Karpas-422 (cell line): ENCODE measurements around the gene ZNF445. TPM values are rescaled to one million over a fixed set of nuclear protein-coding genes. Genes with fewer than 3 reads are reported as not detected.

Source experiments
- DNase-seq: peaks from one replicate; pipeline ENCODE4 v3.0.0-alpha.2; 2015
- H2AFZ ChIP-seq: fragments of 200-600 bp; sonication (generic); 2 replicates; pipeline ENCODE4 v1.6.1; 2014; ENCODE audit warnings: antibody characterized with exemption, low read length, mixed read lengths
- H3K27ac ChIP-seq: fragments of 200-600 bp; sonication (generic); 2 replicates; pipeline ENCODE4 v1.5.1; 2014; ENCODE audit warnings: mild to moderate bottlenecking, low read length, moderate library complexity
- H3K27me3 ChIP-seq: fragments of 200-600 bp; sonication (generic); 2 replicates; pipeline ENCODE4 v1.6.1; 2014; ENCODE audit warnings: low read length, mixed read lengths
- H3K36me3 ChIP-seq: fragments of 200-600 bp; sonication (generic); 2 replicates; pipeline ENCODE4 v1.6.1; 2014; ENCODE audit warnings: low read length, mixed read lengths; ENCODE audit not compliant: insufficient read depth
- H3K4me1 ChIP-seq: fragments of 200-600 bp; sonication (generic); 2 replicates; pipeline ENCODE4 v1.6.1; 2014; ENCODE audit warnings: mild to moderate bottlenecking, low read length, mixed read lengths
- H3K4me2 ChIP-seq: fragments of 200-600 bp; sonication (generic); 2 replicates; pipeline ENCODE4 v1.6.1; 2014; ENCODE audit warnings: low read length, low read depth, mild to moderate bottlenecking; ENCODE audit not compliant: poor library complexity, severe bottlenecking
- H3K4me3 ChIP-seq: fragments of 200-600 bp; sonication (generic); 2 replicates; pipeline ENCODE4 v1.5.1; 2014; ENCODE audit warnings: mild to moderate bottlenecking, antibody characterized with exemption, low read length, mixed read lengths
- H3K79me2 ChIP-seq: fragments of 200-600 bp; sonication (generic); 2 replicates; pipeline ENCODE4 v1.6.1; 2014; ENCODE audit warnings: mild to moderate bottlenecking, low read length, mixed read lengths
- H3K9ac ChIP-seq: fragments of 200-600 bp; sonication (generic); 2 replicates; pipeline ENCODE4 v1.6.0; 2014; ENCODE audit warnings: low read length
- H3K9me2 ChIP-seq: fragments of 200-600 bp; sonication (generic), shearing (Covaris generic); replicated peaks from 2 replicates; pipeline ENCODE4 v1.6.0; 2014; ENCODE audit warnings: mild to moderate bottlenecking, low read length, moderate library complexity; ENCODE audit not compliant: insufficient read depth
- H3K9me3 ChIP-seq: fragments of 300-700, 200-600 bp; sonication (generic); 2 replicates; pipeline ENCODE4 v1.6.1; 2014; ENCODE audit warnings: low read length, mixed read lengths
- H4K20me1 ChIP-seq: fragments of 200-600 bp; sonication (generic); 2 replicates; pipeline ENCODE4 v1.6.1; 2014; ENCODE audit warnings: mild to moderate bottlenecking, antibody characterized with exemption, low read length, low read depth; ENCODE audit not compliant: insufficient read depth
- total RNA-seq: library from RNA; depleted of rRNA; stranded (reverse); fragments of >200 nt; shearing (Covaris generic); gene quantifications from 2 replicates; pipeline ENCODE4 v1.2.3, GENCODE V29; 2014; ENCODE audit warnings: low replicate concordance

Gene ZNF445
- total RNA-seq, 1 experiment from 2014 or later, result 9.8 TPM

GRCh38 chr3:44499149-44499898 lies 21.9 kb upstream of the ZNF445 start:
- no peak overlapping the region for H3K4me3 ChIP-seq
- no peak overlapping the region for H3K27ac ChIP-seq
- H3K9me3 ChIP-seq, result peaks cover 32% of the 10 kb centered on the region
- H3K9me2 ChIP-seq, result no peaks in the 10 kb centered on the region
- peaks cover 42% of the 10 kb centered on the region for H3K36me3 ChIP-seq
- H3K4me2 ChIP-seq, result no peak overlapping the region
- H3K9ac ChIP-seq, result no peak overlapping the region
- H3K79me2 ChIP-seq, result peaks cover 13% of the 10 kb centered on the region
- no peaks in the 10 kb centered on the region for H3K27me3 ChIP-seq
- H3K4me1 ChIP-seq, result no peaks in the 10 kb centered on the region
- H4K20me1 ChIP-seq, result no peaks in the 10 kb centered on the region
- DNase-seq, result no peak
- no peak overlapping the region for H2AFZ ChIP-seq

GRCh38 chr3:44495636-44496415 lies 18.4 kb upstream of the ZNF445 start:
- Histone ChIP-seq H3K4me2 (no peak overlapping the region), H3K79me2 (no peaks in the 10 kb centered on the region), H3K4me1 (no peaks in the 10 kb centered on the region), H3K4me3 (no peak overlapping the region), H3K9me2 (no peaks in the 10 kb centered on the region), H3K9me3 (peaks cover 22% of the 10 kb centered on the region), H3K9ac (no peak overlapping the region), H4K20me1 (no peaks in the 10 kb centered on the region), H2AFZ (no peak overlapping the region), H3K36me3 (peaks cover 29% of the 10 kb centered on the region), H3K27me3 (no peaks in the 10 kb centered on the region), H3K27ac (no peak overlapping the region)
- no peak for DNase-seq

GRCh38 chr3:44492496-44492895 lies 15.0 kb upstream of the ZNF445 start:
- no peak overlapping the region for H3K27ac ChIP-seq
- peaks cover 3% of the 10 kb centered on the region for H3K9me3 ChIP-seq
- H3K4me1 ChIP-seq, result no peaks in the 10 kb centered on the region
- no peak for DNase-seq
- H3K4me3 ChIP-seq, result no peak overlapping the region
- no peaks in the 10 kb centered on the region for H3K27me3 ChIP-seq
- peaks cover under 1% of the 10 kb centered on the region for H3K36me3 ChIP-seq
- H2AFZ ChIP-seq, result no peak overlapping the region
- no peaks in the 10 kb centered on the region for H3K79me2 ChIP-seq
- H3K4me2 ChIP-seq, result no peak overlapping the region
- H4K20me1 ChIP-seq, result no peaks in the 10 kb centered on the region
- H3K9ac ChIP-seq, result no peak overlapping the region
- H3K9me2 ChIP-seq, result no peaks in the 10 kb centered on the region

- H2AFZ ChIP-seq, result no peak overlapping the region
- no peaks in the 10 kb centered on the region for H3K36me3 ChIP-seq
- H3K9ac ChIP-seq, result no peak overlapping the region
- no peaks in the 10 kb centered on the region for H3K79me2 ChIP-seq
- H3K27me3 ChIP-seq, result no peaks in the 10 kb centered on the region
- H3K9me2 ChIP-seq, result no peaks in the 10 kb centered on the region
- H4K20me1 ChIP-seq, result no peaks in the 10 kb centered on the region
- H3K4me1 ChIP-seq, result peaks cover 4% of the 10 kb centered on the region
- no peaks in the 10 kb centered on the region for H3K9me3 ChIP-seq
- H3K4me3 ChIP-seq, result no peak overlapping the region
- no peak overlapping the region for H3K27ac ChIP-seq
- H3K4me2 ChIP-seq, result no peak overlapping the region
- DNase-seq, result no peak
Measured at GRCh38 chr3:44482721-44483120, 5.3 kb upstream of the ZNF445 start.

- H3K4me2 ChIP-seq, result no peak overlapping the region
- H3K27ac ChIP-seq, result no peak overlapping the region
- H3K36me3 ChIP-seq, result no peaks in the 10 kb centered on the region
- no peaks in the 10 kb centered on the region for H4K20me1 ChIP-seq
- H3K9me3 ChIP-seq, result no peaks in the 10 kb centered on the region
- no peak overlapping the region for H3K9ac ChIP-seq
- H3K79me2 ChIP-seq, result peaks cover 35% of the 10 kb centered on the region
- no peak overlapping the region for H2AFZ ChIP-seq
- peaks cover 23% of the 10 kb centered on the region for H3K4me1 ChIP-seq
- no peak overlapping the region for H3K4me3 ChIP-seq
- H3K9me2 ChIP-seq, result no peaks in the 10 kb centered on the region
- no peak for DNase-seq
- H3K27me3 ChIP-seq, result no peaks in the 10 kb centered on the region
Measured at GRCh38 chr3:44478606-44479094, 1.2 kb upstream of the ZNF445 start.

- Histone ChIP-seq H3K4me2 (peak overlapping the region; percentile 93), H3K79me2 (peaks cover 40% of the 10 kb centered on the region), H3K27me3 (no peaks in the 10 kb centered on the region), H2AFZ (peak overlapping the region; percentile 94), H4K20me1 (no peaks in the 10 kb centered on the region), H3K36me3 (no peaks in the 10 kb centered on the region), H3K9me2 (no peaks in the 10 kb centered on the region), H3K27ac (no peak overlapping the region), H3K4me1 (peaks cover 26% of the 10 kb centered on the region), H3K9ac (peak overlapping the region; percentile 72), H3K4me3 (peak overlapping the region; percentile 67), H3K9me3 (no peaks in the 10 kb centered on the region)
- DNase-seq, result no peak
Measured at GRCh38 chr3:44478055-44478468, 592 bp upstream of the ZNF445 start.

GRCh38 chr3:44476963-44477311 lies 533 bp downstream of the ZNF445 start:
- no peaks in the 10 kb centered on the region for H3K27me3 ChIP-seq
- peak overlapping the region; percentile 67 for H3K4me3 ChIP-seq
- H3K9me3 ChIP-seq, result no peaks in the 10 kb centered on the region
- H3K79me2 ChIP-seq, result peaks cover 51% of the 10 kb centered on the region
- peak overlapping the region; percentile 93 for H3K4me2 ChIP-seq
- H3K9me2 ChIP-seq, result no peaks in the 10 kb centered on the region
- H3K27ac ChIP-seq, result no peak overlapping the region
- H3K9ac ChIP-seq, result peak overlapping the region; percentile 72
- peaks cover 38% of the 10 kb centered on the region for H3K4me1 ChIP-seq
- no peaks in the 10 kb centered on the region for H3K36me3 ChIP-seq
- no peak for DNase-seq
- H2AFZ ChIP-seq, result peak overlapping the region; percentile 24; the same call in 1 of the 2 replicates
- H4K20me1 ChIP-seq, result no peaks in the 10 kb centered on the region

- H3K27ac ChIP-seq, result peak overlapping the region; percentile 14; the same call in 1 of the 2 replicates
- H3K79me2 ChIP-seq, result peaks cover 58% of the 10 kb centered on the region
- H3K4me3 ChIP-seq, result peak overlapping the region; percentile 67
- peak; percentile 67 for DNase-seq
- no peaks in the 10 kb centered on the region for H4K20me1 ChIP-seq
- H3K9ac ChIP-seq, result peak overlapping the region; percentile 72
- H3K4me2 ChIP-seq, result peak overlapping the region; percentile 93
- no peak overlapping the region; the same call in 1 of the 2 replicates for H2AFZ ChIP-seq
- H3K4me1 ChIP-seq, result peaks cover 45% of the 10 kb centered on the region
- H3K9me2 ChIP-seq, result no peaks in the 10 kb centered on the region
- no peaks in the 10 kb centered on the region for H3K36me3 ChIP-seq
- no peaks in the 10 kb centered on the region for H3K9me3 ChIP-seq
- H3K27me3 ChIP-seq, result no peaks in the 10 kb centered on the region
Measured at GRCh38 chr3:44476181-44476611, 1.3 kb downstream of the ZNF445 start.
